Breast epithelium (tissue), 4 donors: ENCODE measurements around the gene NDUFS7. TPM values are rescaled to one million over a fixed set of nuclear protein-coding genes. Genes with fewer than 3 reads are reported as not detected.
A peak's percentile ranks its signal among the peaks of the same experiment; 100 is the strongest.
"Not testable (repeated sequence)": the region's sequence is repeated elsewhere in the genome, so short reads cannot be mapped to it uniquely, and the experiment has no call there.

Source experiments
- DNase-seq, 2 donors: peaks; one replicate each; pipeline ENCODE4 v3.0.0-alpha.2; 2019; ENCODE audit warnings: low spot score in 2 of 2
- H3K27ac ChIP-seq, 2 donors: fragments of 200-600 bp; sonication (generic) in 1 of 2; one replicate each; pipeline ENCODE4 v1.5.1; 2016 to 2019; ENCODE audit warnings: mild to moderate bottlenecking in 1 of 2
- H3K27me3 ChIP-seq, 2 donors: fragments of 200-600 bp; sonication (generic) in 1 of 2; one replicate each; pipeline versions ENCODE4 v1.5.1 to v1.6.0; 2017 to 2019; ENCODE audit warnings: control low read depth in 1 of 2, mild to moderate bottlenecking in 1 of 2
- H3K36me3 ChIP-seq: fragments of 200-600 bp; one replicate; pipeline ENCODE4 v1.5.1; 2019
- H3K4me1 ChIP-seq, 2 donors: fragments of 200-600 bp; sonication (generic); one replicate each; pipeline ENCODE4 v1.5.1; 2016 to 2019; ENCODE audit warnings: control low read depth in 1 of 2
- H3K4me3 ChIP-seq, 3 donors: fragments of 200-600 bp; sonication (generic); 1 replicate in 2 of 3; 2 replicates in 1 of 3; pipeline ENCODE4 v1.5.1; 2016 to 2019; ENCODE audit warnings: mild to moderate bottlenecking in 3 of 3, moderate library complexity in 2 of 3
- H3K9me3 ChIP-seq, 2 donors: fragments of 200-600 bp; sonication (generic) in 1 of 2; one replicate each; pipeline ENCODE4 v1.5.1; 2016 to 2019; ENCODE audit warnings: control low read depth in 1 of 2
- CTCF ChIP-seq, 3 donors: fragments of 450-650 bp; IDR thresholded peaks; one replicate each; pipeline ENCODE4 v1.5.1; 2016 to 2017; ENCODE audit warnings: antibody characterized with exemption in 3 of 3, mild to moderate bottlenecking in 3 of 3, moderate library complexity in 3 of 3
- POLR2A ChIP-seq: fragments of 450-650 bp; IDR thresholded peaks from one replicate; pipeline ENCODE4 v1.6.1; 2016; ENCODE audit warnings: antibody characterized with exemption, mild to moderate bottlenecking, moderate library complexity
- POLR2AphosphoS5 ChIP-seq, 3 donors: sonication (generic); formaldehyde crosslinking; IDR thresholded peaks; one replicate each; pipeline ENCODE4 v1.6.1; 2017; ENCODE audit warnings: antibody characterized with exemption in 3 of 3
- intact Hi-C: fragments of 100-400 bp; cut with DNase I; formaldehyde crosslinking; loops from one replicate; pipeline ENCODE4 v1.15.1; 2023; ENCODE audit warnings: low total_unique reads
- total RNA-seq, 3 donors: library from RNA; depleted of rRNA; stranded (reverse); fragments of >200 nt; gene quantifications; one replicate each; pipeline ENCODE4 v1.1.0, GENCODE V29; 2016

NDUFS7 gene
- total RNA-seq, 3 donors from 2014 or later, result 67.5 to 122 (median 67.5) TPM

GRCh38 chr19:1418951-1419738, 35.4 kb downstream of the NDUFS7 start:
- intact Hi-C loops, result no loop called here

GRCh38 chr19:1420085-1420484, 36.4 kb downstream of the NDUFS7 start:
- H3K27me3 ChIP-seq, H3K27ac ChIP-seq, H3K36me3 ChIP-seq, H3K9me3 ChIP-seq, H3K4me3 ChIP-seq, DNase-seq, intact Hi-C loops: not testable (repeated sequence)
- H3K4me1 ChIP-seq, result peaks cover 25 to 31% of the 10 kb centered on the region in 2 donors

More at GRCh38 chr19:1418951-1419738, 35.4 kb downstream of the NDUFS7 start:
- no peaks in the 10 kb centered on the region for H3K27me3 ChIP-seq
- no peak overlapping the region for H3K4me3 ChIP-seq
- H3K36me3 ChIP-seq, result no peaks in the 10 kb centered on the region
- TF ChIP-seq POLR2A (no peak), POLR2AphosphoS5 (IDR thresholded peaks at IDR 0.05) (no peak), CTCF (IDR thresholded peaks at IDR 0.05) (no peak)
- H3K9me3 ChIP-seq, result no peaks in the 10 kb centered on the region
- DNase-seq, result no peak
- peaks cover 25 to 31% of the 10 kb centered on the region in 2 donors for H3K4me1 ChIP-seq
- H3K27ac ChIP-seq, result peak overlapping the region in 1 of 2 donors; percentile 97

GRCh38 chr19:1420590-1420989, 36.9 kb downstream of the NDUFS7 start:
- no peak for TF ChIP-seq CTCF (IDR thresholded peaks at IDR 0.05)
- TF ChIP-seq POLR2AphosphoS5 (IDR thresholded peaks at IDR 0.05), result no peak
- TF ChIP-seq POLR2A, result no peak
- DNase-seq, result no peak
- intact Hi-C loops, result no loop called here
- Histone ChIP-seq H3K9me3 (no peaks in the 10 kb centered on the region), H3K27ac (no peak overlapping the region), H3K4me1 (peaks cover 23 to 29% of the 10 kb centered on the region in 2 donors), H3K36me3 (no peaks in the 10 kb centered on the region), H3K4me3 (no peak overlapping the region), H3K27me3 (no peaks in the 10 kb centered on the region)

DNA sequence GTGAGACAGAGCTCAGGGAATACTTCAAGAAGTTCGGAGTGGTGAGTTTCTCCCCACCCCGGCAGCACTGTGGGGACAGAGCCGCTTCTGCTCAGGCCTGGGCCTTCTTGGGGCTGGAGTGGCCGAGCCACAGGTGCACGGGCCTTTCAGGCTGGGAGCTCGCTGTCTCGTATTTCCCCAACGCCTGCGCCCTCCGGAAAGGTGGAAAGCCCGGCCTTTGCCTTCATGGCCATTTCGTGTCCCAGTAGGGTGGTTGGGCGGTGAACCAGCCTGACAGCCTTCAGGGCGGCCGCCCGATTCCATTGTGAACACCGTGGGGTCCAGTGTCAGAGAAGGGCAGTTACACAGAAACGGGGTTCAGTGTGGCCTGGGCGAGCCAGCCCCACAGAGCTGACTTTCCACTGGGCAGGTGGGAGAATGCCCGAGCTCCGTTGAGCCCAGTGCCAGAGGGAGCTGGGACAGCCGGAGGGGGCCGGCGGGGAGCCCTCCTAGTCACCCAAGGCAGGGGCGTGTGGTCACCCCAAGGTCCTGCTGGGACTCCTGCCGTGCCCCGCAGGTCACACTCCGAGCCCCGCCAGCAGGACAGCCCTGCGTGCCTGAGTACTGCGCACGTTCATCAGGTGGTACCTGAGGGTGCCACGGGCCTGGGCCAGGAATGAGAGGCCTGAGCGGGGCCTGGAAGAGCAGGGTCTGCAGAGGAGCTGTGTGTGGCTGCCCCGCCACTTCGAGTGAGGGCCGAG, 37.7 kb downstream of the NDUFS7 start:
- H3K27ac ChIP-seq, result peak overlapping the region in 1 of 2 donors; percentile 25
- intact Hi-C loops, result no loop called here
- TF ChIP-seq CTCF (IDR thresholded peaks at IDR 0.05) (no peak), POLR2A (no peak), POLR2AphosphoS5 (IDR thresholded peaks at IDR 0.05) (no peak)

GRCh38 chr19:1421958-1422305, 38.2 kb downstream of the NDUFS7 start:
- intact Hi-C loops, result no loop called here
- H3K27ac ChIP-seq, result peak overlapping the region in 1 of 2 donors; percentile 25

More for the DNA sequence above, 37.7 kb downstream of the NDUFS7 start:
- Histone ChIP-seq H3K27me3 (no peaks in the 10 kb centered on the region), H3K36me3 (no peaks in the 10 kb centered on the region), H3K9me3 (no peaks in the 10 kb centered on the region), H3K4me1 (peaks cover 15 to 21% of the 10 kb centered on the region in 2 donors), H3K4me3 (no peak overlapping the region)
- no peak for DNase-seq

More at GRCh38 chr19:1421958-1422305, 38.2 kb downstream of the NDUFS7 start:
- no peak for DNase-seq
- Histone ChIP-seq H3K36me3 (no peaks in the 10 kb centered on the region), H3K9me3 (no peaks in the 10 kb centered on the region), H3K4me3 (no peak overlapping the region), H3K4me1 (peaks cover 10 to 16% of the 10 kb centered on the region in 2 donors), H3K27me3 (no peaks in the 10 kb centered on the region)
- TF ChIP-seq POLR2A (no peak), CTCF (IDR thresholded peaks at IDR 0.05) (no peak), POLR2AphosphoS5 (IDR thresholded peaks at IDR 0.05) (no peak)
